NK-92 (cell line): ENCODE results near the gene MCC.
"Not testable (repeated sequence)": the region's sequence is repeated elsewhere in the genome, so short reads cannot be mapped to it uniquely, and the experiment has no call there.

ENCODE experiments used
- DNase-seq: peaks from one replicate; lab custom pipeline; 2025; ENCODE audit not compliant: unreplicated experiment; lab: John Stamatoyannopoulos, UW

Gene MCC

DNA sequence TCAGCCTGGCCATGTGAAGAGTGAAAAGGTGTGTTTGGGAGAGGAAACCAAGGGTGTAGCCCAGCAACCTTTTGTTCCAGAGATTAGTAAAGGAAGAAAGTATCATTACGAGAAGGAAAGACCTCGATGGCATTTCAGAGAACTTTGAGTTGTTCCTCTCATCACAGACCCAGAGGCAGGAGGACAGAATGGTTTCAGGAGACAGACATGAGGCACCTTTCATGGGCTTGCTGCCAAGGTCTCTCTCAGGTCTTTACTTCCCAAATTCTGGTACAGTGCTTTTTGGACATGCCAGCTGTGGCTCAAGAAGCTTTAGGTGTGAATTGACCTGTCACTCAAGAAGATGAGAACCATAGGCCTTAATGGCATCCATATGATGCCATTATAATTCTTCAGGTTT, 2.8 kb upstream of the MCC start:
- DNase-seq = no peak

DNA sequence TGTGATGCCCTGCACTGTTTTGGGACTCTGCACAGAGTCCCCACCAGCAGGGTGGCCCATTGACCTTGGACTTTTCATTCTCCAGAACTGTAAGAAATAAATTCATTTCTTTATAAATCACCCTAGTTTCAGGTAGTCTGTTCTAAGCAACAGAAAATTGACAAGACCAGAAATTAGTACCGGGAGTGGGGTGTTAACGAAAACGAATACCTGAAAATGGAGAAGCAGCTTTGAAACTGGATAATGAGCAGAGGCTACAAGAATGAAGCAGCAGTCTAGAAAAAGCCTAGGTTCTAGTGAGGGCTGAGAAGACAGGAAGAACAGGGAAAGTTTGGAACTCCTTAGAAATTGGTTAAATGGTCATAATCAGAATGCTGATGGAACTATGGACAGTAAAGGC, 2.1 kb upstream of the MCC start:
- no peak for DNase-seq

- no peak for DNase-seq
Measured at GRCh38 chr5:113489299-113489698, 1.0 kb upstream of the MCC start.

- DNase-seq = no peak
Measured at GRCh38 chr5:113488645-113489184, 462 bp upstream of the MCC start.

DNA sequence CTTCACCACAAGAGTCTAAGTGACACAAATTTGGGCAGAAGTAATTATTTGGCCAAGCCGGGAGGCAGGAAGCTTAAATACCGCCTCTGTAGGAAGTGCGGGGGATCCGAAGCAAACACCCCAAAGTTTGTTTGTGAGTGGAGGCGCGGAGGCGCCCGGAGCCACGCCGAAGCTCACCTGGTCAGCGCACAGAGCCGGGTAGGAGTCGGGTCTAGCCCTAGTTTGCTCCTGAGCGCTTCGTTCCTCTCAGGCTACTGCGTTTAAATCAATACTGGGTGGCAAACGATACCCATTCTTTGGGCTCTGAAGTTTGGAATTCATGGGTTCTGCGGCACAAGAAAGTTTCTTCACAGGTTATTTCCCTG, 855 bp downstream of the MCC start:
- no peak for DNase-seq

DNA sequence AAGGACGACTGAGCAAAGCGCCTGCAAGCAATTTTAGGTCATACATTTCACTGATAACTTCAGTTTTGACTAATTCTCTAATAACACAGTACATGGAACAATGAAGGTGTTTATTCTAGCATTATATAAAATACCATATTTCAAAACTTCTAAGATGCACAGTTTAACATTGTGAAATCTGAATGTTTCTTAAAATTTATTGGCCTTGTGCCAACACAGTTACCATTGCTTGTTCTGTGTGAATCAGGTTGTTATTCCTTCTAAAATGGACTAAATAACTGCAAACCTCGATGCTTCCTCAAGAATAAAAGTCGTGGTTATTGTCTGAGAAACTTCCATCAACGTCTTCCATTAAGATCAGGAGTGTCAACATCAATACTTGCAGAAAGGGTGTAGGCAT, 8.0 kb downstream of the MCC start:
- no peak for DNase-seq

- no peak for DNase-seq
Measured at GRCh38 chr5:113478691-113479090, 9.6 kb downstream of the MCC start.

GRCh38 chr5:113474100-113474728, 14.0 kb downstream of the MCC start:
- no peak for DNase-seq

GRCh38 chr5:113463032-113463431, 25.2 kb downstream of the MCC start:
- no peak for DNase-seq

DNA sequence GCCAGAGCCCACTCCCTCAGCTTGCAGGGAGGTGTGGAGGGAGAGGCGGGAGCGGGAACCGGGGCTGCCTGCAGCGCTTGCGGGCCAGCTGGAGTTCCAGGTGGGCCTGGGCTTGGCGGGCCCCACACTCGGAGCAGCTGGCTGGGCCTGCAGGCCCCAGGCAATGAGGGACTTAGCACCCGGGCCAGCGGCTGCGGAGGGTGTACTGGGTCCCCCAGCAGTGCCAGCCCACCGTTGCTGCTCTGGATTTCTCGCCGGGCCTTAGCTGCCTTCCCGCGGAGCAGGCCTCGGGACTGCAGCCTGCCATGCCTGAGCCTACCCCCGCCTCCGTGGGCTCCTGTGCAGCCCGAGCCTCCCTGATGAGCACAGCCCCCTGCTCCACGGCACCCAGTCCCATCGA, 31.1 kb downstream of the MCC start:
- not testable (repeated sequence) for DNase-seq

- no peak for DNase-seq
Measured at GRCh38 chr5:113452941-113453340, 35.3 kb downstream of the MCC start.

GRCh38 chr5:113451797-113452196, 36.5 kb downstream of the MCC start:
- DNase-seq = no peak

DNA sequence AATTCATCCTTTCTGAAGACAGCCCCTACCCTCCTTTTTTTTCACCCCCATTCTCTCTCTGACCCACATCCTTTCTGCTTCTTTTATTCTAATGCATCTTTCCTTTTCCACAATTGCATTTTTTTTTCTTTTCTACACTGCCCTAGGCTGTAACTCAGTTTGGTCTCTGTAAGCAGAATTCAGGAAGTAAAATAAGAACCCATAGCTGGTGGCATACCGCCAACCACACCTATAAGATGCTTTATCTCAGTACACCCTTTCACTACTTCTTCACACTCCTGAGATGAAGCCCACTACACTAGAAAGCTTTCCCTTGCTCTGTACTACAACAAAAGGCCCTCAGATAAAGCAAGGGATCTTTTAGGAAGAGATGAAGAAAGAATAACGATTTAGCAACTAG, 37.3 kb downstream of the MCC start:
- DNase-seq = no peak

GRCh38 chr5:113450462-113450861, 37.8 kb downstream of the MCC start:
- DNase-seq = no peak

- no peak for DNase-seq
Measured at GRCh38 chr5:113448252-113448651, 40.0 kb downstream of the MCC start.

DNA sequence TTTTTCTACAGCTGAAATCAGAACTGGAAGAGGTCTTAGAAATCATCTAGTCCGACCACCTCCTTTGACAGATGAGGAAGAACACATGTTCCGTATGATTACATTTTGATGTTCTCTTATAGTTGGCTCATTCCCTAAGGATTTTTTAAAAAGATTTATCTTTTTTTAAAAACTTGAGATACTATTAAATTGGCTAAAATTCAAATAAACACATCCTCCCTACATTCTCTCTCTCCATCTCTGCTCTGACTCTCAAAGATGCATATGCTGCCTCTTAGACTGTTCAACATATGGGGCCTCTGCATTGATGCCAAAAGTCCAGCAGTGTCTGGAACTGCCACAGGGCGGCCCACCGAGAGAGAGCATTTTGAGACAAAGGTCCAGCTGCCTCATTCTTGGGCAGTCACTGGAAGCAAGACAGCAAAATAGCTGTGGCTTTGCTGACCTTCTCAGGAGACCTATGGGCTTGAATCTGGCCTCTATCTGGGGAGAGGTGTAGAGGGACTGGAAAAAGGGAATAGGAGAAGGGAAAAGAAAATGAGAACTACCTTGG, 40.7 kb downstream of the MCC start:
- DNase-seq = no peak

- no peak for DNase-seq
Measured at GRCh38 chr5:113446358-113446927, 41.8 kb downstream of the MCC start.

DNA sequence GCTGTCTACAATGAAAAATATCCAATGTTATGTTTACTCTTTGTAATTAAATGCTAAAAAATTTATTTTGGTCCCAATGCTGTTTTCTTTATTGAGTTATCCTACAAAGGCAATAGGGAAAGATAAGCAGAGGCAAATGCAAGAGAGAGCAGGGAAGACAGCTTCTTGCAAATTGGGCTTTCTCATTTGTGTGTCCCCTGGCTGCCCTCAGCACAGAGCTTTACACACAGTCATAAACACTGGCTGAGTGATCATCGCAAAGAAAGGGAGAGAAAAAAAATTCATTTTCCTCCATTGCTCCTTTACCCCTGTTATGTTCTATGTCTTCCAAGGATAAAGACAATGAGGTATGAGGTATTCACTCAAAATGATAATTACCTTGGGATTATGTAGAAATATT, 51.1 kb downstream of the MCC start:
- DNase-seq = no peak

DNA sequence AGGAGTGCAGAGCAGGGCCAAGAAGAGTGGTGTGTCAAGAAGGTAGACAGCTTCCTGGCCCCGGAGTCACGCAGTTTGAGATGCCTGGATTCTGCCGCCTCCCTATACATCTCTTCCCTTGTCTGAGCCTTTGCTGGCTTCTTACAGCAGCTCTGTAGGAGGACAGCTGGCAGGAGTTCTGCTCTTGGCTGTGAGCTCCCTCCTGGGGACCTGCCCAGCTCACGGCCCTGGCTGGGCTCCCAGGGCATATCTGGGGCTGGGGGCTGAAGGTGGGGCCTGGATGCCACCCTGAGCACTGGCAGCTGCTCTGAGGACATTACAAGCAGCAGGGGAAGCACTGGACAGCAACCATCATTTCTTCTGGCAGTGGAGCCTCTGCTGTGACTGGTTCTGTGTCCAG, 52.7 kb downstream of the MCC start:
- DNase-seq = no peak

GRCh38 chr5:113434889-113435288, 53.4 kb downstream of the MCC start, which contains the start of gene TSSK1B:
Gene TSSK1B (minus strand): TSS chr5:113434989. CDS start chr5:113434839, 150 bp downstream.
- DNase-seq = no peak

- no peak for DNase-seq
Measured at GRCh38 chr5:113433862-113434612, 54.2 kb downstream of the MCC start.

- DNase-seq = no peak
Measured at GRCh38 chr5:113433071-113433470, 55.2 kb downstream of the MCC start.
